ENCODE data around the gene SESN1.

Gene SESN1

GRCh38 chr6:109009962-109010704 lies 84.5 kb downstream of the SESN1 start:
- Histone ChIP-seq H3K4me3 (peak overlapping the region; percentile 65 to 87), H3K36me3 (no peaks in the 10 kb centered on the region), H3K27me3 (no peaks in the 10 kb centered on the region), H3K9me3 (no peaks in the 10 kb centered on the region), H3K4me1 (peaks cover 0 to 49% (median 16%) of the 10 kb centered on the region in 4 donors), H3K27ac (peak overlapping the region; percentile 81 to 86)
- intact Hi-C loops (cut with DNase I; ENCODE audit: low total_unique reads) = loop anchor here (5.0 to 10.0 kb wide), 3 partner anchors 63 to 455 kb away; partner anchors contain the start of gene CD164
- no peak for TF ChIP-seq CTCF (IDR thresholded peaks at IDR 0.05)
- no peak for DNase-seq

- H3K9me3 ChIP-seq = no peaks in the 10 kb centered on the region
- peak; percentile 41 to 66 for TF ChIP-seq CTCF (IDR thresholded peaks at IDR 0.05)
- H3K4me1 ChIP-seq = peaks cover 0 to 48% (median 19%) of the 10 kb centered on the region in 4 donors
These were observed 85.2 kb downstream of the SESN1 start for GRCh38 chr6:109009236-109009961.

GRCh38 chr6:109008537-109009235 lies 86.0 kb downstream of the SESN1 start:
- TF ChIP-seq CTCF (IDR thresholded peaks at IDR 0.05) = no peak
- DNase-seq = peak in 1 of 2 donors; percentile 48
- H3K4me3 ChIP-seq = peak overlapping the region; percentile 65 to 87
- H3K27me3 ChIP-seq = no peaks in the 10 kb centered on the region
- no peaks in the 10 kb centered on the region for H3K36me3 ChIP-seq
- H3K4me1 ChIP-seq = peaks cover 0 to 48% (median 22%) of the 10 kb centered on the region in 4 donors
- intact Hi-C loops (cut with DNase I; ENCODE audit: low total_unique reads) = loop anchor here (5.0 to 10.0 kb wide), 2 partner anchors 61 to 454 kb away; no protein-coding TSS in a partner anchor
- no peaks in the 10 kb centered on the region for H3K9me3 ChIP-seq
- peak overlapping the region; percentile 81 to 86 for H3K27ac ChIP-seq

More at GRCh38 chr6:109009236-109009961, 85.2 kb downstream of the SESN1 start:
- peak; percentile 96 for DNase-seq
- Histone ChIP-seq H3K4me3 (peak overlapping the region; percentile 65 to 87), H3K36me3 (no peaks in the 10 kb centered on the region), H3K27me3 (no peaks in the 10 kb centered on the region), H3K27ac (peak overlapping the region; percentile 81 to 86)
- intact Hi-C loops (cut with DNase I; ENCODE audit: low total_unique reads) = loop anchor here (5.0 to 10.0 kb wide), 2 partner anchors 62 to 455 kb away; no protein-coding TSS in a partner anchor

GRCh38 chr6:109008054-109008453 lies 86.6 kb downstream of the SESN1 start:
- Histone ChIP-seq H3K4me1 (peaks cover 0 to 48% (median 28%) of the 10 kb centered on the region in 4 donors), H3K36me3 (no peaks in the 10 kb centered on the region), H3K4me3 (peak overlapping the region; percentile 65 to 87), H3K27ac (peak overlapping the region; percentile 81 to 86), H3K27me3 (no peaks in the 10 kb centered on the region), H3K9me3 (no peaks in the 10 kb centered on the region)
- intact Hi-C loops (cut with DNase I; ENCODE audit: low total_unique reads) = loop anchor here (5.0 to 10.0 kb wide), 2 partner anchors 61 to 453 kb away; no protein-coding TSS in a partner anchor
- DNase-seq = no peak
- no peak for TF ChIP-seq CTCF (IDR thresholded peaks at IDR 0.05)

GRCh38 chr6:109007521-109007920 lies 87.1 kb downstream of the SESN1 start:
- H3K4me1 ChIP-seq = peaks cover 0 to 53% (median 33%) of the 10 kb centered on the region in 4 donors
- H3K4me3 ChIP-seq = peak overlapping the region; percentile 65 to 87
- H3K36me3 ChIP-seq = no peaks in the 10 kb centered on the region
- no peak for TF ChIP-seq CTCF (IDR thresholded peaks at IDR 0.05)
- H3K27me3 ChIP-seq = no peaks in the 10 kb centered on the region
- peak overlapping the region in 1 of 2 donors; percentile 81 for H3K27ac ChIP-seq
- intact Hi-C loops (cut with DNase I; ENCODE audit: low total_unique reads) = loop anchor here (5.0 to 10.0 kb wide), 2 partner anchors 60 to 453 kb away; no protein-coding TSS in a partner anchor
- no peak for DNase-seq
- H3K9me3 ChIP-seq = no peaks in the 10 kb centered on the region
